Endodermal cell (in vitro differentiated cells): ENCODE measurements around the gene MAP4K2. TPM values are rescaled to one million over a fixed set of nuclear protein-coding genes. Genes with fewer than 3 reads are reported as not detected.

Experiments
- DNase-seq: peaks from one replicate; pipeline ENCODE4 v3.0.0-alpha.2; 2017
- H3K27ac ChIP-seq: 2 replicates; pipeline ENCODE4 v1.5.1; 2013; ENCODE audit warnings: mild to moderate bottlenecking, low read depth, low read length, moderate library complexity
- H3K27me3 ChIP-seq: 2 replicates; pipeline ENCODE4 v1.6.1; 2013; ENCODE audit warnings: mild to moderate bottlenecking, low read length, moderate library complexity; ENCODE audit not compliant: insufficient read depth, control insufficient read depth, poor library complexity, severe bottlenecking
- H3K36me3 ChIP-seq: 2 replicates; pipeline ENCODE4 v1.7.0; 2013; ENCODE audit warnings: mild to moderate bottlenecking, low read length, moderate library complexity; ENCODE audit not compliant: control insufficient read depth, insufficient read depth
- H3K4me1 ChIP-seq: one replicate; pipeline ENCODE4 v1.7.0; 2013; ENCODE audit warnings: low read length; ENCODE audit not compliant: control insufficient read depth, insufficient read depth
- H3K4me3 ChIP-seq: 2 replicates; pipeline ENCODE4 v1.5.1; 2013; ENCODE audit warnings: mild to moderate bottlenecking, low read length, moderate library complexity
- H3K9ac ChIP-seq: 2 replicates; pipeline ENCODE4 v1.6.1; 2013; ENCODE audit warnings: mild to moderate bottlenecking, low read length, moderate library complexity; ENCODE audit not compliant: poor library complexity, severe bottlenecking; ENCODE audit errors: extremely low read depth
- H3K9me3 ChIP-seq: 2 replicates; pipeline ENCODE4 v1.6.1; 2013; ENCODE audit warnings: mild to moderate bottlenecking, low read length, moderate library complexity; ENCODE audit not compliant: control insufficient read depth
- H3K27ac Mint-ChIP-seq: 2 replicates; pipeline ENCODE4 v1.8.0; 2020; ENCODE audit warnings: mixed read lengths
- H3K27me3 Mint-ChIP-seq: 2 replicates; pipeline ENCODE4 v1.8.0; 2021; ENCODE audit warnings: mild to moderate bottlenecking, mixed read lengths; ENCODE audit not compliant: insufficient read depth
- H3K36me3 Mint-ChIP-seq: 2 replicates; pipeline ENCODE4 v1.8.0; 2020; ENCODE audit warnings: low read depth, mixed read lengths
- H3K4me1 Mint-ChIP-seq: 2 replicates; pipeline ENCODE4 v1.8.0; 2020; ENCODE audit warnings: mixed read lengths
- H3K4me3 Mint-ChIP-seq: 2 replicates; pipeline ENCODE4 v1.8.0; 2020; ENCODE audit warnings: mild to moderate bottlenecking, moderate library complexity, mixed read lengths
- H3K9me3 Mint-ChIP-seq: 2 replicates; pipeline ENCODE4 v1.8.0; 2020; ENCODE audit warnings: mild to moderate bottlenecking, mixed read lengths
- CTCF ChIP-seq: fragments of 200-600 bp; sonication (generic); conservative IDR thresholded peaks from 2 replicates; pipeline ENCODE4 v1.5.0; 2021; ENCODE audit warnings: antibody characterized with exemption, mild to moderate bottlenecking
- whole genome bisulfite sequencing, 2 experiments: methylation state at CpG; one replicate each; pipeline versions ENCODE4 v1.1.5 to v1.1.7; 2013; ENCODE audit warnings: missing lambda C conversion rate in 2 of 2, mixed read lengths in 1 of 2; ENCODE audit not compliant: insufficient coverage in 1 of 2, insufficient read length in 1 of 2; 5-methylcytosine and 5-hydroxymethylcytosine counted together
- total RNA-seq, 2 donors: library from RNA; stranded (reverse); fragmentation: NEBNext Ultra II Directional in 1 of 2; extraction: Animal tissue kit (Norgen Biotek cat#: 25700) in 1 of 2; gene quantifications; 2 replicates in 1 of 2; 3 replicates in 1 of 2; pipeline ENCODE4 v1.2.1, GENCODE V29; 2021

The MAP4K2 gene
- total RNA-seq, 2 donors from 2014 or later, result 24.7 to 32.4 TPM

- H3K4me3 Mint-ChIP-seq, result no peak overlapping the region
- H3K27me3 Mint-ChIP-seq, result no peaks in the 10 kb centered on the region
- 67 to 81% methylated on average over 8 to 19 of the region's 19 CpGs for WGBS, 2 experiments
- Histone ChIP-seq H3K4me1 (peaks cover 13% of the 10 kb centered on the region), H3K36me3 (peaks cover 91% of the 10 kb centered on the region), H3K27ac (peak overlapping the region; percentile 9), H3K9me3 (no peaks in the 10 kb centered on the region), H3K4me3 (no peak overlapping the region), H3K27me3 (no peaks in the 10 kb centered on the region), H3K9ac (no peak overlapping the region)
- DNase-seq, result peak; percentile 96
- peak overlapping the region; percentile 84 for H3K27ac Mint-ChIP-seq
- peaks cover 30% of the 10 kb centered on the region for H3K4me1 Mint-ChIP-seq
- peak; percentile 92 for TF ChIP-seq CTCF
- H3K36me3 Mint-ChIP-seq, result peaks cover 89% of the 10 kb centered on the region
- H3K9me3 Mint-ChIP-seq, result no peaks in the 10 kb centered on the region
Observed at GRCh38 chr11:64767344-64768299, 35.4 kb downstream of the MAP4K2 start.

GRCh38 chr11:64766881-64767280 lies 36.1 kb downstream of the MAP4K2 start:
- no peak overlapping the region for H3K9ac ChIP-seq
- H3K4me3 Mint-ChIP-seq, result no peak overlapping the region
- H3K27me3 ChIP-seq, result no peaks in the 10 kb centered on the region
- 96 to 100% methylated on average over 4 to 11 of the region's 11 CpGs for WGBS, 2 experiments
- peaks cover 87% of the 10 kb centered on the region for H3K36me3 Mint-ChIP-seq
- no peak overlapping the region for H3K27ac ChIP-seq
- no peaks in the 10 kb centered on the region for H3K27me3 Mint-ChIP-seq
- DNase-seq, result no peak
- peaks cover 13% of the 10 kb centered on the region for H3K4me1 ChIP-seq
- H3K9me3 Mint-ChIP-seq, result no peaks in the 10 kb centered on the region
- no peak overlapping the region for H3K27ac Mint-ChIP-seq
- no peaks in the 10 kb centered on the region for H3K9me3 ChIP-seq
- H3K36me3 ChIP-seq, result peaks cover 89% of the 10 kb centered on the region
- H3K4me1 Mint-ChIP-seq, result peaks cover 36% of the 10 kb centered on the region
- no peak overlapping the region for H3K4me3 ChIP-seq
- no peak for TF ChIP-seq CTCF

GRCh38 chr11:64765851-64766665 lies 37.0 kb downstream of the MAP4K2 start:
- Mint-ChIP-seq H3K36me3 (peaks cover 80% of the 10 kb centered on the region), H3K27ac (peak overlapping the region; percentile 26), H3K4me3 (no peak overlapping the region), H3K9me3 (no peaks in the 10 kb centered on the region), H3K4me1 (peaks cover 36% of the 10 kb centered on the region), H3K27me3 (no peaks in the 10 kb centered on the region)
- Histone ChIP-seq H3K36me3 (peaks cover 81% of the 10 kb centered on the region), H3K4me1 (peaks cover 13% of the 10 kb centered on the region), H3K27ac (no peak overlapping the region), H3K27me3 (no peaks in the 10 kb centered on the region), H3K4me3 (no peak overlapping the region), H3K9ac (no peak overlapping the region), H3K9me3 (no peaks in the 10 kb centered on the region)
- no peak for TF ChIP-seq CTCF
- 87 to 94% methylated on average over 3 to 35 of the region's 42 CpGs for WGBS, 2 experiments
- DNase-seq, result peak; percentile 60
